K562 (cell line): ENCODE results near the gene POLR1H. TPM values are rescaled to one million over a fixed set of nuclear protein-coding genes. Genes with fewer than 3 reads are reported as not detected.

Experiments
- NELFE ChIP-seq: IDR thresholded peaks from 2 replicates; pipeline ENCODE4 v1.6.1; 2011; ENCODE audit warnings: mild to moderate bottlenecking; ENCODE audit not compliant: insufficient read depth, insufficient read length
- NONO ChIP-seq, 2 experiments: fragments of 200-400 bp in 1 of 2; fragments of 450-650 bp in 1 of 2; formaldehyde crosslinking in 1 of 2; IDR thresholded peaks; 2 replicates each; pipeline ENCODE4 v1.6.1; 2017; ENCODE audit warnings: low read depth in 2 of 2, mild to moderate bottlenecking in 2 of 2, moderate library complexity in 2 of 2, low read length in 1 of 2
- TGIF2 ChIP-seq: sonication (generic); formaldehyde crosslinking; IDR thresholded peaks from 2 replicates; pipeline ENCODE4 v1.8.1; 2022; ENCODE audit warnings: mild to moderate bottlenecking, missing genetic modification reagents, moderate library complexity
- TSHZ1 ChIP-seq: fragments of 250-450 bp; sonication (Bioruptor Pico); IDR thresholded peaks from 2 replicates; pipeline ENCODE4 v1.4.0; 2020; ENCODE audit warnings: mild to moderate bottlenecking, moderate library complexity
- ZNF280B ChIP-seq: fragments of 250-450 bp; sonication (Bioruptor Pico); IDR thresholded peaks from 2 replicates; pipeline ENCODE4 v1.5.1; 2021; ENCODE audit warnings: mild to moderate bottlenecking
- ZNF639 ChIP-seq, 2 experiments: fragments of 200-800 bp in 1 of 2; sonication (Bioruptor generic) in 1 of 2; sonication (generic) in 1 of 2; formaldehyde crosslinking in 1 of 2; IDR thresholded peaks in 1 of 2; conservative IDR thresholded peaks in 1 of 2; 2 replicates each; pipeline versions ENCODE4 v1.5.0 to v1.6.1; 2016 to 2020; ENCODE audit warnings: missing compliant biosample characterization in 1 of 2, missing genetic modification characterization in 1 of 2, missing genetic modification reagents in 1 of 2
- polyA plus RNA-seq, 8 experiments: library from polyadenylated mRNA; depleted of rRNA in 4 of 8; stranded (reverse) in 5 of 8; unstranded in 3 of 8; fragments of >200 nt; fragmentation: Nextera tagmentation in 2 of 8; fragmentation: Illumina TruSeq in 1 of 8; extraction: Ambion mirVana in 2 of 8; extraction: Trizol in 1 of 8; gene quantifications; 2 replicates each; pipeline versions ENCODE4 v1.2.1 to v1.2.3, GENCODE V29; 2011 to 2014; ENCODE audit warnings: inconsistent platforms in 1 of 8, missing spikeins in 1 of 8
- total RNA-seq, 7 experiments: library from RNA; depleted of rRNA in 6 of 7; stranded (reverse); fragments of >200 nt in 6 of 7; fragmentation: Illumina TruSeq in 2 of 7; extraction: Trizol in 2 of 7; gene quantifications; 2 replicates each; pipeline versions ENCODE4 v1.2.1 to v1.2.3, GENCODE V29; 2011 to 2021; ENCODE audit warnings: low replicate concordance in 1 of 7

POLR1H gene
- total and polyA plus RNA-seq, 9 of the 15 experiments (the other 6 are each of a cell fraction or from before 2014, with no cell fraction given) = 92.2 to 333 (median 143) TPM

- no peak for TF ChIP-seq ZNF280B
- TF ChIP-seq TGIF2 (CRISPR knock-in tag) = no peak
- TF ChIP-seq NONO (IDR thresholded peaks at IDR 0.05; ENCODE audit: low read depth in 2 of 2, low read length in 1 of 2) = no peak
- TF ChIP-seq NELFE = no peak
- TF ChIP-seq ZNF639 (CRISPR knock-in tag; conservative IDR thresholded peaks at IDR 0.05 in 1 of 2, IDR thresholded peaks at IDR 0.05 in 1 of 2) = no peak
- TF ChIP-seq TSHZ1 (CRISPR knock-in tag) = no peak
Observed at GRCh38 chr6:30102970-30103871, 42.2 kb downstream of the POLR1H start (continued).
